Brain pericyte (primary cell): ENCODE measurements around the gene ZNF277.
"Not testable (repeated sequence)": the region's sequence is repeated elsewhere in the genome, so short reads cannot be mapped to it uniquely, and the experiment has no call there.

ENCODE experiments used
- DNase-seq: peaks from one replicate; pipeline ENCODE4 v3.0.0-alpha.2; 2012; ENCODE audit warnings: low read depth, low spot score

The ZNF277 gene

DNA sequence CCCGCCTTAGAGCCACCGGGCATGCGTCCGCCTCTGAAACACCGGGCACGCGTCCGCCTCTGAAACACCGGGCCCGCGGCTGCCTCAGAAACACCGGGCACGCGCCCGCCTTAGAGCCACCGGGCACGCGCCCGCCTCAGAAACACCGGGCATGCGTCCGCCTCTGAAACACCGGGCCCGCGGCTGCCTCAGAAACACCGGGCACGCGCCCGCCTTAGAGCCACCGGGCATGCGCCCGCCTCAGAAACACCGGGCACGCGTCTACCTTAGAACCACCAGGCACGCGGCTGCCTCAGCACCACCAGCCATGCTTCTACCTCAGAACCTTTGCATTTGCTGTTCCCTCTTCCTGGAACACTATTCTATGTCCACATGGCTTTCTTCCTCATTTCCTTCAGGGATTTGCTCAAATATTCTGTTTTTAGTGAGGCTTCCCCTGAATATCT, 185.4 kb downstream of the ZNF277 start:
- DNase-seq = not testable (repeated sequence)
